Right lobe of liver (tissue), 4 donors: ENCODE data around the gene OSBPL5.

Experiments used
- POLR2A ChIP-seq: fragments of 450-650 bp; IDR thresholded peaks from one replicate; pipeline ENCODE4 v1.6.1; 2017; ENCODE audit warnings: antibody characterized with exemption, mild to moderate bottlenecking
- TF ChIP-seq, protein P1 (sequence below), 4 donors: fragments of 200-600 bp in 3 of 4; fragments of 450-650 bp in 1 of 4; IDR thresholded peaks; one replicate each; pipeline versions ENCODE4 v1.5.1 to v1.8.0; 2016 to 2022; ENCODE audit warnings: antibody characterized with exemption in 4 of 4, mild to moderate bottlenecking in 2 of 4
- donor health status: DM: no; HTN: no; CAD: no.
- donor health status: DM: no; HTN: no; CAD: no.
- donor health status: DM: no; HTN: yes; CAD: no.

DNA sequence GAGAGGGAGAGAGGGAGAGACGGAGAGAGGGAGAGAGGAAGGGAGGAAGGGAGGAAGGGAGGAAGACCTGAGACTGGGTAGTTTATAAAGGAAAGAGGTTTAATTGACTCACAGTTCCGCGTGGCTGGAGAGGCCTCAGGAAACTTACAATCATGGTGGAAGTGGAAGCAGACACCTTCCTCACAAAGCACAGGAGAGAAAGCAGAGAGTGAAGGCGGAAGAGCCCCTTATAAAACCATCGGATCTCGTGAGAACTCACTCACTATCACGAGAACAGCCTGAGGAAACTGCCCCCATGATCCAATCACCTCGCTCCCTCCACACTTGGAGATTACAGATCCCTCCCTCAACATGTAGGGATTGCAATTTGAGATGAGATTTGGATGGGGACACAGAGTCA, 95.7 kb downstream of the OSBPL5 start:
- no peak for TF ChIP-seq POLR2A
- TF ChIP-seq, protein P1, sequence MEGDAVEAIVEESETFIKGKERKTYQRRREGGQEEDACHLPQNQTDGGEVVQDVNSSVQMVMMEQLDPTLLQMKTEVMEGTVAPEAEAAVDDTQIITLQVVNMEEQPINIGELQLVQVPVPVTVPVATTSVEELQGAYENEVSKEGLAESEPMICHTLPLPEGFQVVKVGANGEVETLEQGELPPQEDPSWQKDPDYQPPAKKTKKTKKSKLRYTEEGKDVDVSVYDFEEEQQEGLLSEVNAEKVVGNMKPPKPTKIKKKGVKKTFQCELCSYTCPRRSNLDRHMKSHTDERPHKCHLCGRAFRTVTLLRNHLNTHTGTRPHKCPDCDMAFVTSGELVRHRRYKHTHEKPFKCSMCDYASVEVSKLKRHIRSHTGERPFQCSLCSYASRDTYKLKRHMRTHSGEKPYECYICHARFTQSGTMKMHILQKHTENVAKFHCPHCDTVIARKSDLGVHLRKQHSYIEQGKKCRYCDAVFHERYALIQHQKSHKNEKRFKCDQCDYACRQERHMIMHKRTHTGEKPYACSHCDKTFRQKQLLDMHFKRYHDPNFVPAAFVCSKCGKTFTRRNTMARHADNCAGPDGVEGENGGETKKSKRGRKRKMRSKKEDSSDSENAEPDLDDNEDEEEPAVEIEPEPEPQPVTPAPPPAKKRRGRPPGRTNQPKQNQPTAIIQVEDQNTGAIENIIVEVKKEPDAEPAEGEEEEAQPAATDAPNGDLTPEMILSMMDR (IDR thresholded peaks at IDR 0.05), result no peak
